IMR-90 (cell line): ENCODE results near the gene ARSH. TPM values are rescaled to one million over a fixed set of nuclear protein-coding genes. Genes with fewer than 3 reads are reported as not detected.

Source experiments
- ATAC-seq: fragments of 200-7000 bp; cut with Tn5 transposase; 2 replicates; pipeline ENCODE4 v1.9.1; 2020; ENCODE audit warnings: low read depth, mild to moderate bottlenecking, moderate library complexity
- BruUV-seq: library from RNA; stranded (reverse); fragments of 400-500 nt; replicated peaks from 2 replicates; lab custom pipeline; 2021; lab: Mats Ljungman, UMichigan
- CTCF ChIA-PET: fragments of 300-600 bp; formaldehyde crosslinking; extraction: SDS; loops from one replicate; lab custom pipeline; 2021; ENCODE audit warnings: antibody characterized with exemption; lab: Yijun Ruan, JAX
- POLR2A ChIA-PET: fragments of 300-600 bp; sonication (Branson Sonifier 250); formaldehyde crosslinking; loops from one replicate; lab custom pipeline; 2022; ENCODE audit warnings: antibody characterized with exemption; ENCODE audit not compliant: unreplicated experiment; lab: Charles Lee
- DNase-seq: peaks from one replicate; pipeline ENCODE4 v3.0.0; 2013
- H2AFZ ChIP-seq: replicated peaks from 2 replicates; pipeline ENCODE3; 2013; ENCODE audit warnings: low read length, mild to moderate bottlenecking; ENCODE audit not compliant: poor library complexity
- H2AK5ac ChIP-seq: 2 replicates; pipeline ENCODE4 v1.6.1; 2013; ENCODE audit warnings: low read depth, low read length, inconsistent platforms
- H2AK9ac ChIP-seq: replicated peaks from 2 replicates; pipeline ENCODE3; 2013; ENCODE audit warnings: mild to moderate bottlenecking, low read depth, low read length, moderate library complexity; ENCODE audit not compliant: poor library complexity
- H2BK120ac ChIP-seq: 2 replicates; pipeline ENCODE4 v1.6.1; 2013; ENCODE audit warnings: low read depth, low read length, inconsistent platforms
- H2BK15ac ChIP-seq: 3 replicates; pipeline ENCODE4 v1.6.1; 2013; ENCODE audit warnings: low read depth, low read length, inconsistent platforms
- H2BK20ac ChIP-seq: 2 replicates; pipeline ENCODE4 v1.6.1; 2013; ENCODE audit warnings: low read depth, mild to moderate bottlenecking, inconsistent platforms, low read length, moderate library complexity
- H2BK5ac ChIP-seq: 2 replicates; pipeline ENCODE4 v1.6.1; 2013; ENCODE audit warnings: mild to moderate bottlenecking, low read depth, low read length, inconsistent platforms; ENCODE audit not compliant: poor library complexity, severe bottlenecking
- H3K14ac ChIP-seq: replicated peaks from 2 replicates; pipeline ENCODE4 v1.6.1; 2013; ENCODE audit warnings: low read depth, low read length, inconsistent platforms
- H3K18ac ChIP-seq: 2 replicates; pipeline ENCODE4 v1.6.1; 2013; ENCODE audit warnings: low read depth, low read length, control low read depth
- H3K23ac ChIP-seq: 2 replicates; pipeline ENCODE4 v1.6.1; 2013; ENCODE audit warnings: low read depth, low read length, inconsistent platforms
- H3K27ac ChIP-seq: 2 replicates; pipeline ENCODE4 v1.5.1; 2013; ENCODE audit warnings: mild to moderate bottlenecking, control low read depth, low read length; ENCODE audit not compliant: insufficient read depth
- H3K27me3 ChIP-seq: 2 replicates; pipeline ENCODE4 v1.6.1; 2013; ENCODE audit warnings: low read length; ENCODE audit not compliant: control insufficient read depth, insufficient read depth
- H3K36me3 ChIP-seq: 2 replicates; pipeline ENCODE4 v1.6.1; 2013; ENCODE audit warnings: low read length, mixed read lengths; ENCODE audit not compliant: control insufficient read depth, insufficient read depth
- H3K4ac ChIP-seq: 2 replicates; pipeline ENCODE4 v1.6.1; 2013; ENCODE audit warnings: low read depth, low read length, inconsistent platforms
- H3K4me1 ChIP-seq: 2 replicates; pipeline ENCODE4 v1.6.1; 2013; ENCODE audit warnings: low read length, mixed read lengths; ENCODE audit not compliant: control insufficient read depth, insufficient read depth
- H3K4me2 ChIP-seq: 2 replicates; pipeline ENCODE4 v1.6.1; 2013; ENCODE audit warnings: low read depth, mild to moderate bottlenecking, control low read depth, low read length, moderate library complexity
- H3K4me3 ChIP-seq: 2 replicates; pipeline ENCODE4 v1.5.1; 2013; ENCODE audit warnings: low read depth, mild to moderate bottlenecking, control low read depth, low read length, moderate library complexity; ENCODE audit not compliant: insufficient read depth
- H3K56ac ChIP-seq: 2 replicates; pipeline ENCODE4 v1.6.1; 2013; ENCODE audit warnings: low read length, inconsistent platforms; ENCODE audit not compliant: insufficient read depth; ENCODE audit errors: extremely low read depth
- H3K79me1 ChIP-seq, 2 experiments: 2 replicates each; pipeline ENCODE4 v1.6.1; 2013; ENCODE audit warnings: low read length in 2 of 2, inconsistent platforms in 1 of 2, low read depth in 1 of 2
- H3K9ac ChIP-seq: 2 replicates; pipeline ENCODE4 v1.6.1; 2013; ENCODE audit warnings: low read depth, low read length, control low read depth
- H3K9me1 ChIP-seq: 2 replicates; pipeline ENCODE4 v1.6.1; 2013; ENCODE audit warnings: low read length, inconsistent platforms; ENCODE audit not compliant: insufficient read depth
- H3K9me3 ChIP-seq: 2 replicates; pipeline ENCODE4 v1.6.1; 2013; ENCODE audit warnings: low read length; ENCODE audit not compliant: control insufficient read depth, insufficient read depth
- H4K20me1 ChIP-seq: 2 replicates; pipeline ENCODE4 v1.6.1; 2013; ENCODE audit warnings: low read length, inconsistent platforms; ENCODE audit not compliant: insufficient read depth
- H4K5ac ChIP-seq: 2 replicates; pipeline ENCODE4 v1.6.1; 2013; ENCODE audit warnings: mild to moderate bottlenecking, low read depth, low read length, control low read depth
- H4K8ac ChIP-seq, 2 experiments: 2 replicates each; pipeline ENCODE4 v1.6.1; 2013; ENCODE audit warnings: low read depth in 2 of 2, low read length in 2 of 2, control low read depth in 1 of 2, inconsistent platforms in 1 of 2
- H4K91ac ChIP-seq: 2 replicates; pipeline ENCODE4 v1.6.1; 2013; ENCODE audit warnings: low read depth, low read length, inconsistent platforms; ENCODE audit not compliant: insufficient read depth
- CEBPB ChIP-seq: IDR thresholded peaks from 2 replicates; pipeline ENCODE4 v1.6.1; 2012; ENCODE audit warnings: low read depth, low read length, improper control_type of control experiment
- CHD1 ChIP-seq: IDR thresholded peaks from 2 replicates; pipeline ENCODE4 v1.6.1; 2012; ENCODE audit warnings: low read depth, low read length, improper control_type of control experiment
- CTCF ChIP-seq: conservative IDR thresholded peaks from 2 replicates; pipeline ENCODE4 v1.5.1; 2012; ENCODE audit warnings: mild to moderate bottlenecking, low read depth, low read length, improper control_type of control experiment
- FOS ChIP-seq: fragments of 150-350 bp; IDR thresholded peaks from 2 replicates; pipeline ENCODE4 v1.6.1; 2016; ENCODE audit warnings: low read depth, low read length
- MAFK ChIP-seq: IDR thresholded peaks from 2 replicates; pipeline ENCODE4 v1.6.1; 2012; ENCODE audit warnings: low read depth, low read length, improper control_type of control experiment
- MAZ ChIP-seq: IDR thresholded peaks from 2 replicates; pipeline ENCODE4 v1.6.1; 2012; ENCODE audit warnings: low read depth, mild to moderate bottlenecking, low read length, improper control_type of control experiment, moderate library complexity, borderline replicate concordance
- MXI1 ChIP-seq: IDR thresholded peaks from 2 replicates; pipeline ENCODE4 v1.6.1; 2012; ENCODE audit warnings: low read depth, mild to moderate bottlenecking, low read length, moderate library complexity, borderline replicate concordance
- NFE2L2 ChIP-seq: fragments of 150-350 bp; IDR thresholded peaks from 2 replicates; pipeline ENCODE4 v1.6.1; 2016; ENCODE audit warnings: low read depth, mild to moderate bottlenecking, low read length
- POLR2A ChIP-seq: IDR thresholded peaks from 2 replicates; pipeline ENCODE4 v1.6.1; 2012; ENCODE audit warnings: mild to moderate bottlenecking, low read depth, low read length
- RAD21 ChIP-seq: IDR thresholded peaks from 2 replicates; pipeline ENCODE4 v1.6.1; 2012; ENCODE audit warnings: low read length, improper control_type of control experiment
- RCOR1 ChIP-seq: IDR thresholded peaks from 2 replicates; pipeline ENCODE4 v1.6.1; 2012; ENCODE audit warnings: mild to moderate bottlenecking, low read length, improper control_type of control experiment; ENCODE audit not compliant: insufficient replicate concordance
- RFX5 ChIP-seq: IDR thresholded peaks from 2 replicates; pipeline ENCODE4 v1.8.0; 2012; ENCODE audit warnings: low read depth, mild to moderate bottlenecking, low read length, moderate library complexity
- SMC3 ChIP-seq: fragments of 150-350 bp; IDR thresholded peaks from 2 replicates; pipeline ENCODE4 v1.6.1; 2016; ENCODE audit warnings: low read depth, mild to moderate bottlenecking, antibody characterized with exemption, low read length, moderate library complexity
- USF2 ChIP-seq: fragments of 150-350 bp; IDR thresholded peaks from 2 replicates; pipeline ENCODE4 v1.6.1; 2017; ENCODE audit warnings: mild to moderate bottlenecking, antibody characterized with exemption, low read length, low read depth
- WGBS, 2 experiments: methylation state at CpG; one replicate each; pipeline versions ENCODE4 v1.1.5 to v1.1.7; 2013; ENCODE audit warnings: missing lambda C conversion rate in 2 of 2; ENCODE audit not compliant: insufficient read length in 1 of 2; ENCODE audit errors: extremely low coverage in 2 of 2; 5-methylcytosine and 5-hydroxymethylcytosine counted together
- dilution Hi-C: fragments of 300-500 bp; cut with HindIII; formaldehyde crosslinking; loops from one replicate; pipeline ENCODE4 v1.14.3; 2018; ENCODE audit warnings: low sequenced_read_pairs; ENCODE audit not compliant: unreplicated experiment
- in situ Hi-C: fragments of 300-500 bp; cut with MboI; formaldehyde crosslinking; loops from 3 replicates; pipeline ENCODE4 v1.14.3; 2019; ENCODE audit warnings: low sequenced_read_pairs, inconsistent platforms, mixed read lengths
- intact Hi-C: fragments of 100-400 bp; cut with micrococcal nuclease; formaldehyde crosslinking; loops from 2 replicates; pipeline ENCODE4 v1.10.0; 2022
- polyA plus RNA-seq, 3 experiments: library from polyadenylated mRNA; depleted of rRNA; stranded (reverse); fragments of >200 nt; gene quantifications; 2 replicates each; pipeline ENCODE4 v1.2.3, GENCODE V29; 2012; ENCODE audit warnings: low replicate concordance in 1 of 3
- total RNA-seq: library from RNA; depleted of rRNA; stranded (reverse); fragments of >200 nt; gene quantifications from 2 replicates; pipeline ENCODE4 v1.2.3, GENCODE V29; 2012

Gene ARSH
- total and polyA plus RNA-seq, 2 of the 4 experiments (the other 2 are of a cell fraction), result not detected

- H4K8ac ChIP-seq, result no peak overlapping the region
- no peak overlapping the region for H2BK5ac ChIP-seq
- dilution Hi-C loops, result no loop called here
- no peak overlapping the region for H3K23ac ChIP-seq
- no peaks in the 10 kb centered on the region for H3K9me1 ChIP-seq
- TF ChIP-seq SMC3 (no peak), MAZ (no peak), CTCF (no peak), MAFK (no peak), RFX5 (no peak), CEBPB (no peak), USF2 (no peak), MXI1 (no peak), RCOR1 (no peak), CHD1 (no peak), POLR2A (no peak), NFE2L2 (no peak), FOS (no peak), RAD21 (no peak)
- POLR2A ChIA-PET, result no interaction called here
- no peaks in the 10 kb centered on the region for H3K27me3 ChIP-seq
- no peak overlapping the region for H2AK5ac ChIP-seq
- H2AFZ ChIP-seq, result no peak overlapping the region
- no peak overlapping the region for H3K56ac ChIP-seq
- peaks cover 5% of the 10 kb centered on the region; the same call in 1 of the 2 replicates for H3K9me3 ChIP-seq
- no peaks in the 10 kb centered on the region for H3K36me3 ChIP-seq
- H3K4me3 ChIP-seq, result no peak overlapping the region
- no peaks in the 10 kb centered on the region for H4K20me1 ChIP-seq
- H3K79me1 ChIP-seq, result no peaks in the 10 kb centered on the region
- H2BK120ac ChIP-seq, result no peak overlapping the region
- no peak overlapping the region for H4K91ac ChIP-seq
- DNase-seq, result no peak
- no peak overlapping the region for H3K4me2 ChIP-seq
- H2BK20ac ChIP-seq, result no peak overlapping the region
- CTCF ChIA-PET, result no interaction called here
- no peak overlapping the region for H2BK15ac ChIP-seq
- BruUV-seq, result no TSS peak
- no peak overlapping the region for H3K9ac ChIP-seq
- H4K5ac ChIP-seq, result no peak overlapping the region
- intact Hi-C loops, result no loop called here
- H2AK9ac ChIP-seq, result no peak overlapping the region
- no peak overlapping the region for H3K27ac ChIP-seq
- no peak for ATAC-seq
- WGBS, 2 experiments, result no CpG with 5 or more reads among the region's 1 CpG
- H3K4me1 ChIP-seq, result no peaks in the 10 kb centered on the region
- no peak overlapping the region for H3K4ac ChIP-seq
- in situ Hi-C loops, result no loop called here
- H3K18ac ChIP-seq, result no peak overlapping the region
- H3K14ac ChIP-seq, result no peak overlapping the region
These were observed 31.4 kb upstream of the ARSH start for GRCh38 chrX:2974961-2975360.
